B cell (primary cell): ENCODE measurements around the gene CHD5. TPM values are rescaled to one million over a fixed set of nuclear protein-coding genes. Genes with fewer than 3 reads are reported as not detected.

Experiments
- ATAC-seq: fragments of 200-7000 bp; cut with Tn5 transposase; one replicate; pipeline ENCODE4 v1.10.0; 2021; ENCODE audit warnings: low read depth, mild to moderate bottlenecking, moderate number of reproducible peaks, moderate library complexity
- CTCF ChIA-PET: fragments of 350-600 bp; sonication (Branson Sonifier 250); formaldehyde crosslinking; loops from one replicate; lab custom pipeline; 2021; ENCODE audit warnings: antibody characterized with exemption, inconsistent platforms; lab: Charles Lee
- POLR2A ChIA-PET: fragments of 350-600 bp; sonication (Branson Sonifier 250); formaldehyde crosslinking; loops from one replicate; lab custom pipeline; 2021; ENCODE audit warnings: antibody characterized with exemption; lab: Charles Lee
- DNase-seq: peaks from one replicate; pipeline ENCODE4 v3.0.0; 2013
- H2AFZ ChIP-seq: 2 replicates; pipeline ENCODE4 v1.6.1; 2012; ENCODE audit warnings: mild to moderate bottlenecking, low read depth, low read length; ENCODE audit not compliant: insufficient read depth, poor library complexity, severe bottlenecking
- H3K27ac ChIP-seq, 2 donors: 1 replicate in 1 of 2; 2 replicates in 1 of 2; pipeline ENCODE4 v1.5.1; 2012 to 2013; ENCODE audit warnings: low read length in 2 of 2, mild to moderate bottlenecking in 2 of 2, moderate library complexity in 1 of 2
- H3K27me3 ChIP-seq, 4 experiments: fragments of 200-600 bp in 1 of 4; sonication (generic) in 1 of 4; replicated peaks in 1 of 4; 1 replicate in 2 of 4; 2 replicates in 2 of 4; pipeline versions ENCODE4 v1.6.1 to v1.7.0; 2013 to 2016; ENCODE audit warnings: low read length in 3 of 4, mild to moderate bottlenecking in 2 of 4, mixed read lengths in 1 of 4, moderate library complexity in 1 of 4; ENCODE audit not compliant: insufficient read depth in 4 of 4, control insufficient read depth in 3 of 4; ENCODE audit errors: control extremely low read depth in 1 of 4
- H3K36me3 ChIP-seq, 2 experiments: replicated peaks in 1 of 2; 1 replicate in 1 of 2; 2 replicates in 1 of 2; pipeline versions ENCODE4 v1.6.1 to v1.7.1; 2013; ENCODE audit warnings: low read length in 1 of 2; ENCODE audit not compliant: insufficient read depth in 2 of 2, control insufficient read depth in 1 of 2; ENCODE audit errors: control extremely low read depth in 1 of 2, extremely low read depth in 1 of 2
- H3K4me1 ChIP-seq, 2 donors: fragments of 200-600 bp in 1 of 2; sonication (generic) in 1 of 2; 1 replicate in 1 of 2; 2 replicates in 1 of 2; pipeline versions ENCODE4 v1.5.1 to v1.6.1; 2013 to 2017; ENCODE audit warnings: low read length in 2 of 2; ENCODE audit not compliant: control insufficient read depth in 2 of 2, insufficient read depth in 2 of 2
- H3K4me2 ChIP-seq: replicated peaks from 2 replicates; pipeline ENCODE3; 2012; ENCODE audit warnings: mild to moderate bottlenecking, low read depth, low read length; ENCODE audit not compliant: poor library complexity, severe bottlenecking
- H3K4me3 ChIP-seq, 5 experiments: fragments of 200-600 bp in 1 of 5; sonication (generic) in 1 of 5; 1 replicate in 3 of 5; 2 replicates in 2 of 5; pipeline versions ENCODE4 v1.5.1 to v1.7.0; 2011 to 2016; ENCODE audit warnings: low read length in 4 of 5, mild to moderate bottlenecking in 4 of 5, low read depth in 2 of 5, control low read depth in 1 of 5, moderate library complexity in 1 of 5; ENCODE audit not compliant: insufficient read depth in 1 of 5; ENCODE audit errors: control extremely low read depth in 1 of 5, extremely low read depth in 1 of 5
- H3K79me2 ChIP-seq: fragments of 200-600 bp; sonication (generic); one replicate; pipeline ENCODE4 v1.6.0; 2016; ENCODE audit warnings: low read length; ENCODE audit not compliant: control insufficient read depth, insufficient read depth
- H3K9ac ChIP-seq: fragments of 200-600 bp; sonication (generic); 2 replicates; pipeline ENCODE4 v1.6.1; 2017; ENCODE audit warnings: mild to moderate bottlenecking, low read length, moderate library complexity
- H3K9me3 ChIP-seq, 3 donors: one replicate each; pipeline versions ENCODE4 v1.6.1 to v1.7.1; 2013; ENCODE audit warnings: low read length in 2 of 3; ENCODE audit not compliant: control insufficient read depth in 2 of 3, insufficient read depth in 1 of 3; ENCODE audit errors: control extremely low read depth in 1 of 3
- H4K20me1 ChIP-seq: 2 replicates; pipeline ENCODE4 v1.6.0; 2012; ENCODE audit warnings: mild to moderate bottlenecking, low read length; ENCODE audit not compliant: insufficient read depth, control insufficient read depth, poor library complexity, severe bottlenecking
- H3K27ac Mint-ChIP-seq: one replicate; pipeline ENCODE4 v1.8.0; 2021; ENCODE audit warnings: mixed read lengths
- H3K27me3 Mint-ChIP-seq: one replicate; pipeline ENCODE4 v1.8.0; 2021; ENCODE audit warnings: mixed read lengths
- H3K4me1 Mint-ChIP-seq: one replicate; pipeline ENCODE4 v1.8.0; 2021; ENCODE audit warnings: mixed read lengths
- H3K4me3 Mint-ChIP-seq: one replicate; pipeline ENCODE4 v1.8.0; 2021; ENCODE audit warnings: mixed read lengths
- H3K9me3 Mint-ChIP-seq: one replicate; pipeline ENCODE4 v1.8.0; 2022; ENCODE audit warnings: mixed read lengths; ENCODE audit not compliant: insufficient read depth
- CTCF ChIP-seq: fragments of 200-600 bp; IDR thresholded peaks from one replicate; pipeline ENCODE4 v1.8.0; 2022; ENCODE audit warnings: antibody characterized with exemption, mild to moderate bottlenecking
- EZH2 ChIP-seq: IDR thresholded peaks from 2 replicates; pipeline ENCODE4 v1.6.1; 2012; ENCODE audit warnings: borderline replicate concordance, low read depth, mild to moderate bottlenecking, moderate library complexity, low read length; ENCODE audit not compliant: insufficient read depth, poor library complexity, severe bottlenecking
- WGBS: methylation state at CpG from one replicate; pipeline ENCODE4 v1.1.5; 2013; ENCODE audit warnings: missing lambda C conversion rate; ENCODE audit not compliant: insufficient coverage; 5-methylcytosine and 5-hydroxymethylcytosine counted together
- intact Hi-C: fragments of 100-400 bp; cut with micrococcal nuclease; formaldehyde crosslinking; loops from one replicate; pipeline ENCODE4 v1.10.0; 2022
- polyA plus RNA-seq: library from polyadenylated mRNA; depleted of rRNA; stranded (reverse); fragments of >200 nt; gene quantifications from 2 replicates; pipeline ENCODE4 v1.2.3, GENCODE V29; 2012
- total RNA-seq, 2 donors: library from RNA; stranded (reverse); fragments of 120-200 nt in 1 of 2; gene quantifications; 1 replicate in 1 of 2; 2 replicates in 1 of 2; pipeline versions ENCODE4 v1.2.3 to v1.2.4, GENCODE V29; 2013 to 2022

The CHD5 gene
- total and polyA plus RNA-seq, 2 donors (not counting 1 experiment from before 2014, with no cell fraction given), result 0.18 to 0.20 TPM

GRCh38 chr1:6167391-6168303 lies 12.5 kb downstream of the CHD5 start:
- H3K4me1 ChIP-seq, result no peaks in the 10 kb centered on the region
- Mint-ChIP-seq H3K27ac (no peak overlapping the region), H3K4me1 (no peaks in the 10 kb centered on the region), H3K4me3 (no peak overlapping the region), H3K9me3 (no peaks in the 10 kb centered on the region), H3K27me3 (peaks cover 13% of the 10 kb centered on the region)
- TF ChIP-seq CTCF (no peak), EZH2 (no peak)
- H4K20me1 ChIP-seq, result no peaks in the 10 kb centered on the region
- H3K9ac ChIP-seq, result no peak overlapping the region
- intact Hi-C loops, result no loop called here
- H3K36me3 ChIP-seq, result no peaks in the 10 kb centered on the region
- ATAC-seq (no peak), DNase-seq (no peak)
- ChIA-PET CTCF (no interaction called here), POLR2A (no interaction called here)
- no peak overlapping the region for H3K27ac ChIP-seq
- 82% methylated on average over 32 of the region's 34 CpGs for WGBS
- H3K79me2 ChIP-seq, result no peaks in the 10 kb centered on the region
- no peaks in the 10 kb centered on the region for H3K9me3 ChIP-seq
- no peak overlapping the region for H3K4me3 ChIP-seq
- no peak overlapping the region for H2AFZ ChIP-seq
- H3K27me3 ChIP-seq, result peaks cover 0 to 6% (median 0%) of the 10 kb centered on the region in 4 experiments
- H3K4me2 ChIP-seq, result no peak overlapping the region
